Left lung (tissue), 10 donors: ENCODE measurements around the gene ACTRT2. TPM values are rescaled to one million over a fixed set of nuclear protein-coding genes. Genes with fewer than 3 reads are reported as not detected.

Experiments used
- ATAC-seq: fragments of 200-7000 bp; cut with Tn5 transposase; one replicate; pipeline ENCODE4 v1.9.1; 2020; ENCODE audit warnings: moderate library complexity
- DNase-seq, 4 donors: peaks; one replicate each; pipeline ENCODE4 v3.0.0-alpha.2; 2013 to 2020
- H3K27ac ChIP-seq, 2 donors: fragments of 200-600 bp; sonication (generic) in 1 of 2; one replicate each; pipeline versions ENCODE4 v1.5.0 to v1.8.0; 2020 to 2021
- H3K27me3 ChIP-seq, 2 donors: fragments of 200-600 bp; sonication (generic) in 1 of 2; one replicate each; pipeline versions ENCODE4 v1.5.0 to v1.8.0; 2020 to 2021
- H3K36me3 ChIP-seq, 2 donors: fragments of 200-600 bp; sonication (generic) in 1 of 2; one replicate each; pipeline versions ENCODE4 v1.5.0 to v1.8.0; 2020 to 2021
- H3K4me1 ChIP-seq, 2 donors: fragments of 200-600 bp; one replicate each; pipeline ENCODE4 v1.8.0; 2021
- H3K4me3 ChIP-seq, 2 donors: fragments of 200-600 bp; sonication (generic) in 1 of 2; one replicate each; pipeline versions ENCODE4 v1.5.0 to v1.8.0; 2020 to 2021; ENCODE audit warnings: mild to moderate bottlenecking in 1 of 2
- H3K9me3 ChIP-seq, 2 donors: fragments of 200-600 bp; sonication (generic) in 1 of 2; one replicate each; pipeline versions ENCODE4 v1.5.0 to v1.8.0; 2020 to 2021
- CTCF ChIP-seq, 2 donors: fragments of 200-600 bp; sonication (generic) in 1 of 2; IDR thresholded peaks; one replicate each; pipeline versions ENCODE4 v1.5.0 to v1.8.0; 2021; ENCODE audit warnings: antibody characterized with exemption in 2 of 2
- intact Hi-C, 2 donors: fragments of 100-400 bp; cut with DNase I; formaldehyde crosslinking; loops; one replicate each; pipeline versions ENCODE4 v1.11.2 to v1.14.2; 2022
- polyA plus RNA-seq, 6 donors: library from polyadenylated mRNA; unstranded; fragments of 120-200 nt; gene quantifications; one replicate each; pipeline ENCODE4 v1.2.1, GENCODE V29; 2013; ENCODE audit not compliant: insufficient read length in 6 of 6
- total RNA-seq, 2 donors: library from RNA; stranded (reverse); fragmentation: NEBNext Ultra II Directional; extraction: Animal tissue kit (Norgen Biotek cat#: 25700); gene quantifications; one replicate each; pipeline ENCODE4 v1.2.1, GENCODE V29; 2021
- donor health status: DM: no; HTN: yes; CAD: no.
- donor health status: DM: no; HTN: no; CAD: no.

The ACTRT2 gene
- total and polyA plus RNA-seq, 8 donors: not detected

DNA sequence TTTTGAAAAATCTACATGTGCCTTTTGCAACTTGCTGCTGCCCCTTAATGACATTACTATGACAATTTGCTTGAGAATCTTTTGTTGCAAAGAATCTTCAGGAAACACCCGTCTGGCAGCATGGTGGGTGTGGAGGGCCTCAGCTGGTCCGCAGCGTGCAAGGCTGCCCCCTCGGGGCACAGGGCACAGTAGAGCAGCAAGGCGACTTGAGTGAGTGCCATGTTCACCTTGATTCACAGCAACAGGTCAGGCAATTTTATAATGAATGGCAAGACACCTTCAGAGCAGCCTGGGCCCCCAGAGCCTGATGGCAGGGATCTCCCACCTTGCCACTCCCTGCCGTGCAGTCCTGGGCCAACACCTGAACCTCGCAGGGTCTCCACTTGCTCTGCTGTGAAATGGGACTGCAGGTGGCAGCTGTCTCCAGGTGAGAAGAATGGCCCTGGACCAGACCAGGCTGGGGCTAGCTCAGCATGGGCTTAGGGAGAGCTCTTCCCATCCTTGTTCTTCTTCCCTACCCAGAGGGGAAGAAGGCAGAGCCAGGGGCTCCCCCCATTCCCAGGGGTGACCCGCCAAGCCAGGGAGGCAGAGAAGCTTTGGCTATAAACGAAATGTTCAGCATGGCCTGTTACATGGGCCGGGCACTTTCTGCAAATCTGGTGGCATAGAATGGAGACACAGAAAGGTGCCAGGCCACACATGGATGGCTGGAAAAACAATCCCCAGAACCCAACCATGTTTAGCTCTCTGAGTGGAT is 34.5 kb upstream of the ACTRT2 start:
- no peaks in the 10 kb centered on the region for H3K36me3 ChIP-seq
- intact Hi-C loops: no loop called here
- H3K4me3 ChIP-seq: no peak overlapping the region
- no peaks in the 10 kb centered on the region for H3K9me3 ChIP-seq
- DNase-seq: peak in 1 of 4 donors; percentile 16
- no peak overlapping the region for H3K27ac ChIP-seq
- no peak for ATAC-seq
- peaks cover 0 to 40% of the 10 kb centered on the region in 2 donors for H3K27me3 ChIP-seq
- no peaks in the 10 kb centered on the region for H3K4me1 ChIP-seq
- no peak for TF ChIP-seq CTCF (IDR thresholded peaks at IDR 0.05)

GRCh38 chr1:2987773-2988172 is 33.5 kb upstream of the ACTRT2 start:
- peak in 1 of 4 donors; percentile 49 for DNase-seq
- Histone ChIP-seq H3K27me3 (peaks cover 0 to 39% of the 10 kb centered on the region in 2 donors), H3K36me3 (no peaks in the 10 kb centered on the region), H3K27ac (no peak overlapping the region), H3K4me3 (no peak overlapping the region), H3K4me1 (no peaks in the 10 kb centered on the region), H3K9me3 (no peaks in the 10 kb centered on the region)
- TF ChIP-seq CTCF (IDR thresholded peaks at IDR 0.05): no peak
- ATAC-seq: no peak
- intact Hi-C loops: no loop called here

DNA sequence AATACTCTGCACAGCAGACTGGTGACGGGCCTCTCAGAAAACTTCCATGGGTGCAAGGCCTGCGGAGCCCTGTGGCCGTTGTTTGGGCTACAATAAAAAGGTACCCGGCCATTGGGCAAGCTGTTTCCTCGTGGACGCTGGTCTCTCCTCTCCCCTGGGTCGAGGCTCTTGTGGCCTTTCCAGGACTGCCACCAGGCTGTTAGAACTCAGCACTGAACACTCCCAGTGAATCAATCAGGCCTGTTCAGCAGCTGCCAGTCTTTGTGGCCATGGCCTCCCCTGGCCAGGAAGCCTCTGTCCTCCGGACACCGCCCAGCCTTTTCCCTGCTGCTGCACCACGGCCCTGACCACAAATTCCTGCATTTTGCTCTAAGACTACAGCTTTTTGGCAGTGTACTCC is 33.0 kb upstream of the ACTRT2 start:
- TF ChIP-seq CTCF (IDR thresholded peaks at IDR 0.05): no peak
- Histone ChIP-seq H3K27ac (no peak overlapping the region), H3K4me1 (no peaks in the 10 kb centered on the region), H3K27me3 (peaks cover 0 to 37% of the 10 kb centered on the region in 2 donors), H3K36me3 (no peaks in the 10 kb centered on the region), H3K9me3 (peaks cover 0 to 2% of the 10 kb centered on the region in 2 donors), H3K4me3 (no peak overlapping the region)
- intact Hi-C loops: no loop called here
- DNase-seq: peak in 2 of 4 donors; percentile 25 to 46
- no peak for ATAC-seq

DNA sequence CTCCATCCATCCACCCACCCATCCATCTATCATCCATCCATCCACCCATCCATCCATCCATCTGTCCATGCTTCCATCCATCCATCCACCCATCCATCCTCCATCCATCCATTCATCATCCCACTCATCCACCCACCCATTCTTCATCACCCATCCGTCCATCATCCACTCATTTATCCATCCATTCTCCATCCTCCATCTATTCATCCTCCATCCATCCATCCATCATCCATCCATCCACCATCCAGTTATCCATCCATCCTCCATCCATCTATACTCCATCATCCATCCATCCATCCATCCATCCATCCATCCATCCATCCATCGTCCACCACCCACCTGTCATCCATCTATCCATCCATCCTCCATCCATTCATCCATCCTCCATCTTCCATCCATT is 32.1 kb upstream of the ACTRT2 start:
- ATAC-seq (no peak), DNase-seq (no peak)
- intact Hi-C loops: no loop called here
- H3K27ac ChIP-seq: no peak overlapping the region
- no peak for TF ChIP-seq CTCF (IDR thresholded peaks at IDR 0.05)
- H3K4me3 ChIP-seq: no peak overlapping the region
- peaks cover 0 to 37% of the 10 kb centered on the region in 2 donors for H3K27me3 ChIP-seq
- H3K36me3 ChIP-seq: no peaks in the 10 kb centered on the region
- H3K9me3 ChIP-seq: peaks cover 0 to 11% of the 10 kb centered on the region in 2 donors
- no peaks in the 10 kb centered on the region for H3K4me1 ChIP-seq

- Histone ChIP-seq H3K4me1 (no peaks in the 10 kb centered on the region), H3K36me3 (no peaks in the 10 kb centered on the region), H3K27me3 (peaks cover 0 to 31% of the 10 kb centered on the region in 2 donors), H3K27ac (no peak overlapping the region), H3K4me3 (no peak overlapping the region), H3K9me3 (peaks cover 0 to 18% of the 10 kb centered on the region in 2 donors)
- no peak for TF ChIP-seq CTCF (IDR thresholded peaks at IDR 0.05)
- intact Hi-C loops: no loop called here
- DNase-seq: peak in 2 of 4 donors; percentile 25 to 42
- no peak for ATAC-seq
Observed at GRCh38 chr1:2989976-2990375, 31.3 kb upstream of the ACTRT2 start.
